ENCODE data around the gene ZNF277.

GRCh38 chr7:112234147-112234546 lies 27.7 kb downstream of the ZNF277 start:
- TF ChIP-seq CTCF (conservative IDR thresholded peaks at IDR 0.05) (no peak), EZH2 (IDR thresholded peaks at IDR 0.05; ENCODE audit: low read depth) (no peak)
